Stimulated activated CD8-positive, alpha-beta memory T cell treated with anti-CD3 and anti-CD28 coated beads, Interleukin-2, amount 100 ng/mL, for 48 hours (primary cell): ENCODE results near the gene PCCB.
"Not testable (repeated sequence)": the region's sequence is repeated elsewhere in the genome, so short reads cannot be mapped to it uniquely, and the experiment has no call there.

Experiments
- DNase-seq, 2 donors: peaks; one replicate each; pipeline ENCODE4 v3.0.0-alpha.2; 2020; ENCODE audit warnings: low read depth in 2 of 2

The PCCB gene

DNA sequence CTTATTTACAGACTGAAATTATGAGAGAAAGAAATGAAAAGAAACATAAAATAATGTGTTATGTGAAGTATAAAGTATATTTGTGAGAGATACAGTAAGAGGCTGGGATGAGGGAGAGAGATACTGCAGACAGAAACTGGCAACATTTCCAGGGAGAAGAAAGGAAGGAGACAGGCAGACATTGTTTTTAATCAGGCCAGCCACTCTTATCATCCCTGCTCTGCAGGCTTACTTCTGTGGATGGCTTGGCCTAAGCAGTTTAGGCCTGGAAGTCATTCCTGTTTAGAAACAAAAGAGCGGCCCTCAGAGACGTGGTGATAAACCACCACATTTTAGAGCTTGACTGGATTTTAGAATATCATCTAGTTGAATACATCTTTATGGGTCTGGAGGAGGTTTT, 12.4 kb downstream of the PCCB start:
- no peak for DNase-seq

DNA sequence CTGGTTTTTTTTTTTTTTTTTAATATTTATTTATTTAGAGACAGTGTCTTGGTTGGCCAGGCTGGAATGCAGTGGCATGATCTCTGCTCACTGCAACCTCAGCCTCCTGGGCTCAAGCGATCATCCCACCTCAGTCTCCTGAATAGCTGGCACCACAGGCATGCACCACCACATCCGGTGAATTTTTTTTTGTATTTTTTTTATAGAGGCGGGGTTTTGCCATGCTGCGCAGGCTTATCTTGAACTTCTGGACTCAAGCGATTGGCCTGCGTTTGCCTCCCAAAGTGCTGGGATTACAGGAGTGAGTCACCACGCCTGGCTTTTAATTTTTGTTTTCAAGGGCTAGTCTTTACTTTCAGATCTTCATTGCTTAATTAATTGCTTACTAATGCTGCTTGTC, 13.1 kb downstream of the PCCB start:
- no peak for DNase-seq

DNA sequence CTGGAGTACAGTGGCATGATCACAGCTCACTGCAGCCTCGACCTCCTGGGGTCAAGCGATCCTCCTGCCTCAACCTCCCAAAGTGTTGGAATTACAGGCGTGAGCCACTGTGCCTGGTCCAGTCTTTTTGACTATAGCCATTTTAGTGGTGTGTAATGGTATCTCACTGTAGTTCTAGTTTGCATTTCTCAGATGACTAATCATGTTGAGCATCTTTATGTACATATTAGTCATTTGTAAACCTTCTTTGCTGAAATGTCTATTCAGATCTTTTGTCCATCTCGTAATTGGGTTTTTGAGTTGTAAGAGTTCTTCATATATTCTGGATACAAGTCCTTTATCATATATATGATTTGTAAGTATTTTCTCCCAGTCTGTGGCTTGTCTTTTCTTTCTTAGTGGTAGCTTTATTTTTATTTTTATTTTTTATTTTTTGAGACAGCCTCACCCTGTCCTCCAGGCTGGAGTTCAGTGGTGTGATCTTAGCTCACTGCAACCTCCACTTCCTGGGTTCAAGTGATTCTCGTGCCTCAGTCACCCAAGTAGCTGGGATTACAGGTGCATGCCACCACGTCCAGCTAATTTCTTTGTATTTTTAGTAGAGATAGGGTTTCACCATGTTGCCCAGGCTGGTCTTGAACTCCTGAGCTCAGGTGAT, 16.5 kb downstream of the PCCB start:
- not testable (repeated sequence) for DNase-seq

DNA sequence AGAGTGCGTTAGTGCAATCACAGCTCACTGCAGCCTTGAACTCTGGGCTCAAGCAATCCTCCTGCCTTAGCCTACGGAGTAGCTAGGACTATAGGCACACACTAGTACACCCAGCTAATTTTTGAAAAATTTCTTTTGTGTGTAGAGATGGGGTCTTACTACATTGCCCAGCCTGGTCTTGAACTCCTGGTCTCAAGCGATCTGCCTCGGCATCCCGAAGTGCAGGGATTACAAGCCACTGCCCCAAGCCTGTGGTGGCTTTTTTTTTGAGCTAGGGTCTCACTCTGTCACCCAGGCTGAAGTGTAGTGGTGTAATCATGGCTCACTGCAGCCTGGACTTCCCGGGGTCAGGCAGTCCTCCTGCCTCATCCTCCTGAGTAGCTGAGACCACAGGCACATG, 17.1 kb downstream of the PCCB start:
- no peak for DNase-seq

DNA sequence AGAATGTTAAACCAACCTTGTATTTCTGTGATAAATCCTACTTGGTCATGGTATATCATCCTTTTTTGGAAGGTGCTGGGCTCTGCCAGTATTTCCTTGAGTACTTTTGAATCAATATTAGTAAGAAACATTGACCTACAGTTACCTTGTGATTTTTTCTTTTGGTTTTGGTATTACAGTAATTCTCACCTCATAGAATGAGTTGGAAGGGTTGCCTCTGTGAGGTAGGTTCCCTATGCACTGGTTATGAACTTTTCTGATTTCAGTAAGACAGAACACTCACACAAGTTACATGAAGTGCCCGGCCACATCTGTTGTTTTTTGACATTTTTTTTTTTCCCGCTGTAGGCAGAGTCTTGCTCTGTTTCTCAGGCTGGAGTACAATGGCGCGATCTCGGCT, 20.0 kb downstream of the PCCB start:
- no peak for DNase-seq

DNA sequence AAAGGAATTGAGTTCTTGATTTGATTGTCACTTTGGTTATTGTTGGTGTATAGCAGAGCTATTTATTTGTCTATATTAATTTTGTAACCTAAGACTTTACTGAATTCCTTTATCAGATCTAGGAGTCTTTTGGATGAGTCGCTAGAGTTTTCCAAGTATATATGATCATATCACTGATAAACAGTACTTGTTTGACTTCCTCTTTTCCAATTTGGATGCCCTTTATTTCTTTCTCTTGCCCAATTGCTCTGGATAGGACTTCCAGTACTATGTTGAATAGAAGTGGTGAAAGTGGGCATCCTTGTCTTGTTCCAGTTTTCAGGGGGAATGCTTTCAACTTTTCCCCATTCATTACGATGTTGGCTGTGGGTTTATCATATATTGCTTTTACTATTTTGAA, 21.5 kb downstream of the PCCB start:
- DNase-seq: not testable (repeated sequence)

DNA sequence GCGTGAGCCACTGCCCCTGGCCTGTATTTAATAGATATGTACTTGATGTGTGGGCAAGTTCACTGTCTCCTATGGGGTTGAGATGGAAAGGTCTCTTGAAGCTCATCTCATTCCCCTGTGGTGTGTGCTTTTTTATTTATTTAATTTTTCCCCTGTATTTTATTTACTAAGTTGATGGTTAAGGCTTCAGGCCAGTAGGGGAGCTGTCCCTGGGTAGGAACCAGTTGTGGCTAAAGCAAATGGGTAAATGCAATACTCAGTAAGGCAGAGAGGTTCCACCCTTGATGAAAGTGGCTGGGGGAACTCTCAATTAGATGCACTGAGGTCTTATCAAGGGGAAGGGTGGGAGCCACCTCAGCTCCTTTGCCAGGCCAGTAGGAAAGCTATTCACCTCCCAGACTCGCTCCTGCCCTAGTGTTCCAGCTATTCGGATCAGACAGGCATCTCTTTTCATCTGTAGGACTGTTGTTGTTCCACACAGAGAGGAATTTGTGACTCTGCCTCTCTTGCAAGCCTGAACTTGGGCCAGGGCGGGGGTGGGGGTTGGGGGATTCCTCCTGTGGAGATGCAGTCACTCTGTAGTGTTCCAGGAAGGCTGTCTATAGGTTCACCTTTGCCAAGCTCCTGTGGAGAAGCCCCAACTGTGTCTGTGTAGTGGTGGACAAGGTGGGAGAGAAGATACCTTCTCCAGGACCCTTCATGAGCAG, 26.1 kb downstream of the PCCB start:
- DNase-seq: no peak

DNA sequence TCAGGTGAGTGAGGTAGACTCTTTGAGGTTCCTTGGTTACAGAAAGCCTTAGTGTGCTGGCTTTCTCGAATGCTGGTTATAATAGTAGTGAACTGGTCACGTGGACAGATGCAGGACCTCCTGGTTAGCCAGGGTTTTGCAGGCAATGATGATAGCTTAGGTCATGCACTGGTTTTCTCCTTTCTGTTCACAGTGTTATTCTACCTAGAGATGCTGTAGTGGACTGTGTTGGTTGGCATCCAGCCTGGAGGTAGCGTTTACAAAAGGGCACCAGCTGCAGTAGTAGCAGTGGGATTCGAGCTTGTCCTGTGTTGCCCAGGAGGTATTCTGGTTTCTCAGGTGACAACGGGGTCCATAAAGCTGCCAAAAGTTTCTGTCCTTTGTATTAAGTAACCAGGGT, 27.0 kb downstream of the PCCB start:
- no peak for DNase-seq

DNA sequence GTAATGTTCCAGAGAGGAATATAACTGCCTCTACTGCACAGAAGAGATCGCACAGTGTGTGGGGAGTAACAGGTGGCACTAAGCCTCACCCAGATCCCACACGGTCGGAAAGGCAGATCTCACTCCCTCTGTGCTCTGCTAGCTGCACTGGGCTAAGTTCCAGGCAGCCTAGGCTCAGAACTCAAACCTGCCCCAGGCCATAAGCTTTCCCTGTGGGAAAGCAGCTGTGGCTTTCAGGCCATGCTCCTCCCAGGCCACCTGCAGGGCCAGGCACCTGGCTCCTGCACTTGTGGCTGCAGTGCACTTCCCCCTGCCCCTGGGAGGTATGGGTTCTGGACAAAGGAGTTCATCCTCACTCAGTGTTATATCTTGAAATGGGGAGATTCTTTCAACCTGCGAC, 27.5 kb downstream of the PCCB start:
- DNase-seq: no peak

DNA sequence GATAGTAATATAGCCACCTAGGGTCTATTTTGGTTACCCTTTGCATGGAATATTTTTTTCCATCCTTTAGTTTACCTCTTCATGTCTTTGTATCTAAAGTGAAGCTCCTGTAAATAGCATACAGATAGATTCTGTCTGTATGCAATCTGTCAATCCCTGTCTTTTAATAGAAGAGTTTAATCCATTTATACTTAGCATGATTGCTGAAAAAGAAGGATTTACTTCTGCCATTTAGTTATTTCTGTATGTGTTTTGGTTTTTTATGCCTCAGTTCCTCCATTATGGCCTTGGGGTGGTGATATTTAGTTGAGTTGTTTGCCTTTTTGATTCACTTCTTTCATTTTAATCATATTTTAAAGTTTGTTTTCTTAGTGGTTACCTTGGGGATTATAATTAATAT, 29.0 kb downstream of the PCCB start:
- DNase-seq: no peak

DNA sequence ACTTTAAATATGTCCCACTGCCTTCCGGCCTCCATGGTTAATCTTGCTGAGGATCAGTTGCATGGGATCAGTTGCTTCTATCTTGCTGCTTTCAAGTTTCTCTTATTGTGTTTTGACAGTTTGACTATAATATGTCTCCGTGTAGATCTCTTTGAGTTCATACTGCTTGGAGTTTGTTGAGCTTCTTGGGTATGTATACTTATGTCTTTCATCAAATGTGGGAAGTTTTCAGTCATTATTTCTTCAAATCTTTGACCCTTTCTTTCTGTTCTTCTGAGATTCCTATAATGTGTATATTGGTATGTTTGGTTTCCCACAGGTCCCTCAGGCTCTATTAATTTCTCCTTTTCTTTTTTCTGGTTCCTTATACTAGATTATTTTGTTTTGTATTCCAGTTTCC, 30.8 kb downstream of the PCCB start:
- no peak for DNase-seq

DNA sequence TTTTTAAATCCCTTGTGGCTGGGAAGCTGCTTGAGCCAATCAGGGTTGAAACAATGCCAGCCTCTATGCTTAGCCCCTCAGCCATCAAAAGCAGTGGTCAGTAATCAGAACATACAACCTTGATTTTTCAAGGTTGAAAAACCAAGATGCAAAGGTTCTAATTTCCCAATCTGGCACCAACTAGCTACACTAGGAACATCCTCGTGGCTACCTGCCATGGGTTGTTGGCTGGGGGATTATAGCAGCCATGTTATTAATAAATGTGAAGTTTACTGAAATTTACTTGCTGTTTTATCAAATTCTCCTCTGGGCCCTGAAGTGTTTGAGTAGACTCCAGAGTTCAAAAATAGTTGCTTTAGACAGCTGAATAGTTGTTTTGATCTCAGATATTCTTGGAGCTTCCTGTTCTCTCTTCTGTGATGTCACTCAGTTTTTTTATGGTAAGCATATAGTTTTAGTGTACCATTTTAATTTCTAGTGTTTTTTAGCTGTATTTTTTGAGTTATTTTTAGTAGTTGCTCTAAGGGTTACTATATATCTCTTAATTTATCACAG, 31.9 kb downstream of the PCCB start:
- DNase-seq: no peak

DNA sequence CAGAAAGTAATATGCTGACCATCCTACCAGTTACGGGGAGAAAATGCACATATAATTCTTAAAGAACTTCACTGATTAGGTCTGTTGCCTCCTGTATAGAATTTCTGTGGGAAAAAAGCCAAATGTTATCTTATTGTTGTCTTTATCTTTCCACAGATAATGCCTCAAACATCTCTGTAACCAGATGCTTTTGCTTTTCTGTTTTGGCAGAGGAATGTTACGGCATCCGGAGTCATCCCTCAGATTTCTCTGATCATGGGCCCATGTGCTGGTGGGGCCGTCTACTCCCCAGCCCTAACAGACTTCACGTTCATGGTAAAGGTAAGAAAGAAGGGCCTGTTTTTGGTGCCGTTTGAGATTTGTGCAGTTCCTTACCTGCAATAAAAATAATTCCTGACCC, 33.5 kb downstream of the PCCB start:
- DNase-seq: no peak

DNA sequence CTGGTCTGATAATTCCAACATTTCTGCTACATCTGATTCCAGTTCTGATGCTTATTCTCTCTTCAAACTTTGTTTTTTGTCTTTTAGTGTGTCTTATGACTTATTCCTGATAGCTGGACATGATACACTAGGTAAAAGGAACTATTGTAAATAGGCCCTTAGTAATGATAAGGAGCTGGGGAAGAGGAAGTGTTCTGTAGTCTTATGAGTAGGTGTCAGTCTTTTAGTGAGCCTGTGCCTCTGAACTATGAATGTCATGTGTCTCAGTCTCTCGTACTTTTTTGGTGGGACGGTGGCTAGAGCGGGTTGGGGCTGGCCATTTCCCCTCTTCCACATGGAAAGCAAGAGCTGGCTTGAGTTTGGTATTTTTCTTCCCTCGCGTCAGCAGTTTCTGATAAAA, 41.2 kb downstream of the PCCB start:
- DNase-seq: no peak

DNA sequence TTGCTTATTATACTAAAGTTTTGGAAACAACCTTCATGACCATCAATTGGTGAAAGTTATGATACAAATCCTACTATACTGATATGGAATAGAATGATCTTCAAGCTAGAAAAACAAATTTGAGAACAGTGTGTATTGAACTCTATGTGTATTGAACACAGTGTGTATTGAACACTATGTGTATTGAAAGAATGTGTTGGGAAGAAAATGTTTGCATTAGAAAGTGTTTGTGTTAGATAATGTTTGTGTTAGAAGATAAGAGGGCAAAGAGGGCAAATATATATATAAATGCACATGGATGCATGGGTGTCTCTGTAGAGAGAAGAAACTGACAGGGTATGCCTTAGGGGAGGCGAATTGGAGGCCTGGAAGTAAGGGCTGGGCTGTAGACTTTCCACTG, 42.4 kb downstream of the PCCB start:
- no peak for DNase-seq

DNA sequence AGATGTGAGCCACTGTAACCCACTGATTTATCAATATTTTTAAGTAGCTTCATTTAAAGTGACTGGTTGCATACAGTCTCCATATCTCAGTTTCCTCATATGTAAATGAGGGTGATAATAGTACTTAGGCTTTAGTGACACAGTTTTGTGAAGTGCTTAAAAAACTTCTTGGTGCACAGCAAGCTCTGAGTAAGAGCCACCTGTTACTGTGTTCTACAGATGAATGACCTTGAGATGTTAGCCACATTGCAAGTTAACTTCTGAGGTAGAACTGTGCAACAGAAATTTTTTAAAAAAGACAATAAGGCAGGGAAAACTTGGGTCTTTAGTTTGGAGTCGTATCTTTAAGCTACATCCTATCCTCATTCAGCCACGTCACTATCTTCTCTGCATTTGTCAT, 43.1 kb downstream of the PCCB start:
- DNase-seq: no peak

DNA sequence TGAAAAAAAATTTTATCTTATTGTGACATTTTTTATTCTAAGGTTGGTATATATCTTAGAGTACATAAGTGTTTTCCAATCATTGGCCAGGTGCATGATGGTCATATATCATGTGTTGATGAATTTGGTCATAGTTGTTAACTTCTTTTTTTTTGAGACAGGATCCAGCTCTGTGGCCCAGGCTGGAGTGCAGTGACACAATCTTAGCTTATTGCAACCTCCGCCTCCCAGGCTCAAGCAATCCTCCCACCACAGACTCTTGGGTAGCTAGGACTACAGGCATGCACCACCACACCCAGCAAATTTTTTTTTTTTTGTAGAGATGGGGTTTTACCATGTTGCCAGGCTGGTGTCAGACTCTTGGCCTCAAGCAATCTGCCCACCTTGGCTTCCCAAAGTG, 44.0 kb downstream of the PCCB start:
- no peak for DNase-seq

DNA sequence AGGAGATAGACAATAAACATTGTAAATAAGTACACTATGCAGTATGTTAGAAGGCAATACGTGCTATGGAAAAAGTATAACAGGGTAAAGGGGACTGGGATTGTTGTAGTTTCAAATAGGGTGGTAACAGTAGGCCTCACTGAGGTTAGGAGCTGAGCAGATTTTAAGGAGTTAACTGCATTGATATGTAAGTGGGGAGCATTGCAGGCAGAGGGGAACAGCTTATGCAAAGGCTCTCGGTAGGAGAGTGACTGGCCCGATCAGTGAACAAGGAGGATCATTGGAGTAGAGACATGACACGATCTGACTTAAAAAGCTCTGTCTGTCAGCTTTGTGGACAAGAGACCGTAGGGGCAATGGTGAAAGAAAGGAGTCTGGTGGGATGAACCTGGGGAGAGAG, 46.8 kb downstream of the PCCB start:
- no peak for DNase-seq

DNA sequence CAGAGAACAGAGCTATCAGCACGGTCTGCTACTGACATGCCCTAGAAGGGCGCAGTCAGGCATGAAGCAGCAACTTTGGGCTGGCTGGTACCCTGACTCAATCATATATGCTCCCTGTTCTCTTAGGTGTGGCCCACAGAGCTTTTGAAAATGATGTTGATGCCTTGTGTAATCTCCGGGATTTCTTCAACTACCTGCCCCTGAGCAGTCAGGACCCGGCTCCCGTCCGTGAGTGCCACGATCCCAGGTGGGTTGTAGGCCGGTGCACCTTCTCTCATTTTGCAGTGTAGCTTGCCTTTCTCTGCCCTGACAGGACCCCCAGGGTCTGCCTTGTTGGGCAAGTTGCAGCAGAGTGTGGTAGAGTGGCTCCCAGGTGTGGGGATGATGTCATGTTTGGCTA, 47.7 kb downstream of the PCCB start:
- DNase-seq: no peak

DNA sequence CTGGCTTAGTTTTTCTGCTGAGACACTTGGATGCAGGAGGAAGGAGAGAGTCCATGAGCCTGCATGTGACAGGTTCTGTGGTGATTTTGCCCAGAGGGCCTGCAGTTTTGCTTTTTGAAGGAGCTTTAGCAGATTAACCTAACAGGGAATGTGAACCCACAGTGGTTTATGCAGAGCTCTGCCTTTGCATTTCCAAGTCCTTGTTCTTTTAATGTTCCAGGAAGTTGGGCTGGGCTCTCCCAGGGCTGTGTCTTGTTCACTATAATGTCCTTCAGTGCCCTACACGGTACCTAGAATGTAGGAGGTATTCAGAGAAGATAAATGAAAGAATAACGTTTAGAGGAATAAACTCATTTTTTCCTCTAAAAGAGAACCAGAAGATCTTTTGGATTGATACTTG, 50.3 kb downstream of the PCCB start:
- DNase-seq: no peak

DNA sequence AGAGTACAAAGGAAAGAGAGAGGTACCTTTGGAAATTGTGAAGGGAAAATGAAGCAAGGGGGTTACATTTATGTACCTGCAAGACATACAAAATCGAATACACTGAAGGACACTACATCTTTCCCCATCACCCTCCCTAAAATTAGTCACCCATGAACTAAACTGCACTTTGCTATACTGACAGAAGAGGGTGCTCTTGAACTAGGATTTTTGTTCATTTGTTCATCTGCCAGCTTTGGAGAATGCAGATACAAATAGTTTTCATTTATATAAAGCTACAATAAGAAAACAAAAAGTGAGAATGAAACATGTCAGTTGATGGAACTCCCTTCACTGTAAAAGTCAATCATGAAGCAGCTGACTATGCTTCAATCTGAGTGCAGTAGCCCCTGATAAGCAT, 55.7 kb downstream of the PCCB start:
- DNase-seq: no peak

DNA sequence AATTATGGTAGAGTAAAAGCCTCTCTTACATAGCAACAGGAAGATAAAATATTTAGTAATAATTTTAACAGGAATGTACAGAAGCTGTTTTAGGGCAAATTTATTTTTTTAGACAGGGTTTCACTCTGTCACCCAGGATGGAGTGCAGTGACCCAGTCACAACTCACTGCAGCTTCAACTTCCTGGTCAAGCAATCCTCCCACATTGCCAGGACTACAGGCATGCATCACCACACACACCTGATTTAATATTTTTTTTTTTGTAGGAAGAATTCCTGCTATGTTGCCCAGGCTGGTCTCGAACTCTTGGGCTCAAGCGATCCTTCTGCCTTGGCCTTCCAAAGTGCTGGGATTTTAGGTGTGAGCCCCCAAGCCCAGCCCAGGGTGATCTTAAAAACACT, 61.1 kb downstream of the PCCB start:
- DNase-seq: no peak

DNA sequence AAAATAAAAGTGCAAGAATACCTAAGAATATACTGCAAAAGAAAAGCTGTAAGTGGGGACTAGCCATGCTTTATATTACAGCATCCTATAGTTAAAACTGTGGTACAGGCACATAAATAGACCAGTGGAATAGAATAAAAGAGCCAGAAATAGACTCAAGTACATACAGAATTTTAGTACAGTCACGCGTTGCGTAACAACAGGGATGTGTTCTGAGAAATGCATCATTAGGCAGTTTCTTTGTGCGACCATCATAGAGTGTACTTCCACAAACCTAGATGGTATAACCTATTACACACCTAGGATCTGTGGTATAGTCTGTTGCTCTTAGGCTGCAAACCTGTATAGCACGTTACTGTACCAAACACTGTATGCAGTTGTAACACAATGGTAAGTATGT, 61.8 kb downstream of the PCCB start:
- no peak for DNase-seq

DNA sequence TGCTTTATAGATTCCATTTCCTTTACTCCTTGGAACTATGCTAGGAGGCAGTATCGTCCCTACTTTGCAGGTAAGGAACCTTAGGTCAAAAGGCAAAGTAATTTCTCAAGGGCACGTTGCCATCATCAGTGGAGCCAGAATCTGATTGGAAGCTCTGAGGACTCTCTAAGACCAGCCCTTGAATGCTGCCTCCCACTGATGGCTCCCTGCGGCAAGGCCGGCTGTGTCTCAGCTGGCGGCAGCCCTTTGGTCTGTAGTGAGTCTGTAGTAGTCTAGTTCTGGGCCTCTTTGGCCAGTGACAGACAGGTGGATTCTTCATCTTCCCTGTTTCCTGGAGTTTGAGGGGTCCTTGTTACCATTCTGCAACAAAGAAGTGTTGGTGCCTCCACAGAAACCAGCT, 76.2 kb downstream of the PCCB start:
- DNase-seq: no peak
